ENCODE results near the gene PPM1J.

GRCh38 chr1:112761714-112762480 lies 46.8 kb upstream of the PPM1J start:
- TF ChIP-seq CTCF (IDR thresholded peaks at IDR 0.05; ENCODE audit: low read length) (no peak), EZH2 (IDR thresholded peaks at IDR 0.05; ENCODE audit: borderline replicate concordance, low read length) (no peak)
